ENCODE results near the gene ZFYVE21. TPM values are rescaled to one million over a fixed set of nuclear protein-coding genes. Genes with fewer than 3 reads are reported as not detected.
A peak's percentile ranks its signal among the peaks of the same experiment; 100 is the strongest.

The ZFYVE21 gene
- total RNA-seq, 4 donors from 2014 or later = 128 to 268 (median 205) TPM

DNA sequence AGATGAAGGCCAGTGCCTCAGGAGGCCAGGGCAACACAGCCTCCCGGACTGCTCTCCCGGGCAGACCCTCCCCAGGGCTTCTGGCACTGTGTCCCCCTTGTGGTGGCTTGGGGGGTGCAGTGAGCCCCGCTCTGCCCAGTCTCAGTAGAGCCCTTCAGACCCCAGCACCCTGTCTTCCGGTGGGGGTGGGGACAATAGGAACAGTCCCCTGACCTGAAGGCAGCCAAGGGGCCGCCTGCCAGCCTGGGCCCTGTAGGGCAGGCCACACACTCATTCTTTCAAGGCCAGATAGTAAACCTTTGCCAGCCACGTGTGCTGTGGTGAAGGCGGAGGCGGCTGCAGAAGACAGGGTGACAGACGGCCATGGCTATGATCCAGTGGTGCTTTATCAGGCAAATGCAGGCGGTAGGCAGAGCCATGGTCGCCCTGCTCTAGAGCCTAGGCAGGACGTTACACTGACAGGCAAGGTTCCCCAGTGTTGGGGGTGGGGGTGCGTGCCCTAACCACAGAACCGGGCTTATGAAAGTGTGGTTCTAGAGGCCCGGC, 15.0 kb downstream of the ZFYVE21 start:
- Histone ChIP-seq H3K27me3 (no peaks in the 10 kb centered on the region), H3K4me3 (no peak overlapping the region), H3K9me3 (no peaks in the 10 kb centered on the region), H3K27ac (peak overlapping the region in 3 of 4 donors; percentile 4 to 68 (median 42)), H3K36me3 (peaks cover 0 to 97% of the 10 kb centered on the region in 2 donors), H3K4me1 (peaks cover 3 to 100% (median 17%) of the 10 kb centered on the region in 3 donors)
- ATAC-seq = peak; percentile 68
- TF ChIP-seq POLR2A (IDR thresholded peaks at IDR 0.05) = no peak
- TF ChIP-seq, protein P1, sequence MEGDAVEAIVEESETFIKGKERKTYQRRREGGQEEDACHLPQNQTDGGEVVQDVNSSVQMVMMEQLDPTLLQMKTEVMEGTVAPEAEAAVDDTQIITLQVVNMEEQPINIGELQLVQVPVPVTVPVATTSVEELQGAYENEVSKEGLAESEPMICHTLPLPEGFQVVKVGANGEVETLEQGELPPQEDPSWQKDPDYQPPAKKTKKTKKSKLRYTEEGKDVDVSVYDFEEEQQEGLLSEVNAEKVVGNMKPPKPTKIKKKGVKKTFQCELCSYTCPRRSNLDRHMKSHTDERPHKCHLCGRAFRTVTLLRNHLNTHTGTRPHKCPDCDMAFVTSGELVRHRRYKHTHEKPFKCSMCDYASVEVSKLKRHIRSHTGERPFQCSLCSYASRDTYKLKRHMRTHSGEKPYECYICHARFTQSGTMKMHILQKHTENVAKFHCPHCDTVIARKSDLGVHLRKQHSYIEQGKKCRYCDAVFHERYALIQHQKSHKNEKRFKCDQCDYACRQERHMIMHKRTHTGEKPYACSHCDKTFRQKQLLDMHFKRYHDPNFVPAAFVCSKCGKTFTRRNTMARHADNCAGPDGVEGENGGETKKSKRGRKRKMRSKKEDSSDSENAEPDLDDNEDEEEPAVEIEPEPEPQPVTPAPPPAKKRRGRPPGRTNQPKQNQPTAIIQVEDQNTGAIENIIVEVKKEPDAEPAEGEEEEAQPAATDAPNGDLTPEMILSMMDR (IDR thresholded peaks at IDR 0.05) = peak in 1 of 4 experiments; percentile 14
- peak; percentile 79 for TF ChIP-seq POLR2AphosphoS5 (IDR thresholded peaks at IDR 0.05)
- TF ChIP-seq EP300 (IDR thresholded peaks at IDR 0.05) = no peak
- WGBS, 2 donors (ENCODE audit: low coverage in 1 of 2) = 38 to 75% methylated on average over 2 to 4 of the region's 15 CpGs

DNA sequence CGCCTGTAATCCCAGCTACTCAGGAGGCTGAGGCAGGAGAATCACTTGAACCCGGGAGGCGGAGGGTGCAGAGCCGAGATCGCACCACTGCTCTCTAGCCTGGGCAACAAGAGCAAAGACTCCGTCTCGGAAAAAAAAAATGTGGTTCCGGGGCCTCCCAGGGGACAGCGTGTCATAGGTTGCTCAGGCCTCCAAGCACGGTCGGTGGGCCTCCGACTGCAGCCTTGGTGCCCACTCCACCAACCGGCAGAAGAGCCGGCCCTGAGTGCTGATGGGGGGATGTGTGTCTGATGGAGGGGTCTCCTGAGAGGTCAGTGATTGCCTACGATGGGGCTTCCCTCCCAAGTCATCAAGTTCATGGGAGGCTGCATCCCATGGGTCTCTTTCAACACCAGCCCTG, 15.9 kb downstream of the ZFYVE21 start:
- Histone ChIP-seq H3K9me3 (no peaks in the 10 kb centered on the region), H3K27me3 (no peaks in the 10 kb centered on the region), H3K4me1 (peaks cover 8 to 100% (median 20%) of the 10 kb centered on the region in 3 donors), H3K36me3 (peaks cover 0 to 88% of the 10 kb centered on the region in 2 donors), H3K27ac (peak overlapping the region in 1 of 4 donors; percentile 68), H3K4me3 (no peak overlapping the region)
- WGBS, 2 donors (ENCODE audit: low coverage in 1 of 2) = 87% methylated on average over 4 of the region's 15 CpGs; no CpG with 5 or more reads in 1 of the 2 donors
- ATAC-seq = no peak
- TF ChIP-seq POLR2A (IDR thresholded peaks at IDR 0.05) (no peak), EP300 (IDR thresholded peaks at IDR 0.05) (no peak), POLR2AphosphoS5 (IDR thresholded peaks at IDR 0.05) (no peak)
- TF ChIP-seq, protein P1 (IDR thresholded peaks at IDR 0.05) = no peak

DNA sequence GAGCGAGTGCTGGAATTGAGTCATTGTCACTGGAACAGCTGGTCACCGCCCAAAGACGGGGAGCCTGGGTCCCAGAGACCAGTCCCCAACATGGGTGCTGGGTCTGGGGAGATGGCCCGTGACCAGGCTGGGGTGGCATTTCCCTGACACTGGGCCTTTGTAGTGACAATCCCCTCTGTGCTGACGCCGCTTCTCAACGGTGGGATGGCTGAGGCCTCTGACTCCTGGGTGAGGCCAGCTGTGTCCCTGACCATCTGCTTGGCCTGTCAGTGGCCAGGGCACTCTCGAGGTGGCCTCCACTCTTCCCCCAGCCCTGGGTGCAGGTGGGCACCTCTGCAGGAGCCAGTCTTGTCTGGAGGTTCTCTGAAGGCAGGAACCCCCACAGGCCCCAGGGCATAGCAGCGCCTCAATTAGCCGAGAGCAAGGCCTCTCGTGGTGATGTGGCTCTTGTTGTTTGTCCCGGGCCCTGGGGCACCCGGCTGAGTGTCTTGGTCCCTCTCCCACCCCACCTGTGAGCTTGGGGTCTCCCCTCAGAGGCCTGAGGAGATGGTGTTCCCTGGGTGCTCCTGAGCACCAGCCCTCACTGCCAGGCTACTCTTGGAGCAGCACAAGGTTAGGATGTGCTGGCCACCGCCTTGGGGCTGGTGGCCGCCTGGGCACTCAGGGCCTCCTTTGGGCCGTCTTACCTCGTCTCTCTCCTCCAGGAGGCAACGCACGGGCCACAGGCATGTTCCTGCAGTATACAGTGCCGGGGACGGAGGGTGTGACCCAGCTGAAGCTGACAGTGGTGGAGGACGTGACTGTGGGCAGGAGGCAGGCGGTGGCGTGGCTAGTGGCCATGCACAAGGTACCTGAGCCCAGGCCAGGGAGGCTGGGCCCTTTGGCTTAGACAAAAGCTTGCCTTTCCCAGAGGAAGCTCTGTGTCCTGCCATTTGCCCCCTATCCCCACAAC, 16.6 kb downstream of the ZFYVE21 start:
- Histone ChIP-seq H3K27ac (peak overlapping the region in 3 of 4 donors; percentile 8 to 93 (median 9)), H3K4me3 (no peak overlapping the region), H3K36me3 (peaks cover 0 to 82% of the 10 kb centered on the region in 2 donors), H3K27me3 (no peaks in the 10 kb centered on the region), H3K4me1 (peaks cover 8 to 100% (median 24%) of the 10 kb centered on the region in 3 donors), H3K9me3 (no peaks in the 10 kb centered on the region)
- ATAC-seq = no peak
- WGBS, 2 donors (ENCODE audit: low coverage in 1 of 2) = no CpG with 5 or more reads among the region's 24 CpGs
- TF ChIP-seq EP300 (IDR thresholded peaks at IDR 0.05) = no peak
- TF ChIP-seq, protein P1 (IDR thresholded peaks at IDR 0.05) = no peak

DNA sequence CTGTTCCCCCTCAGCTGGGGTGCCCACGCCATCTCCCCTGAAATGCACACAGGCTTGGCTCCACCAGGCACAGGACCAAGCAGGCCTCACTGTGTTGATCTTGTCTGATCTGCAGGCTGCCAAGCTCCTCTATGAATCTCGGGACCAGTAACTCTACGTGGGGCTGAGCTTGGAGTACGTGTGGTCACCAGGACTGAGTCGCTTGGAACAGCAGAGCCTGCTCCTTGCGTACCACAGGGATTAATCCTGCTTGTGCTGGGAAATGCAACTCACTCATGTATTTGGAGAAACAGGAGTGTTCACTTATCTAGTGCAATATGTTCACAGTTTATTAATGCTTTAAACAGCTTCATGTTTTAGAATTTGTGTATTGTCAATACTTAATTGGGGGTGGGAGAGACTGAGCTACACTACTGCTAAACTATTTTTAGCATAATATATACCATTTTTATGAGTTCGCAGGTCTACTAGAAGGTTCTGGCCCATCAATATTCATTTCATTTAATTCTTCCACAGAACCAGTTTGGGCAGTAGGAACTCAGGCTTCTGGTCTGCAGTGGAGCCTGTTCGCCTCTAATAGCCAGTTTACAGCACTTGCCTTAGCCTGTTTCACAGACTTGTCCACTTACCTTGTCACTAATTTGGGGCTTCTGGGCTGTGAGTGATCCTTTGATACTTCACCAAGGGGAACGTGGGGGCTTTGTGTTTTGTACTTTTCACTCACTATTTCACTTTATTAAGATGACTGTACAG, 17.4 kb downstream of the ZFYVE21 start:
- peaks cover 8 to 100% (median 28%) of the 10 kb centered on the region in 3 donors for H3K4me1 ChIP-seq
- WGBS, 2 donors (ENCODE audit: low coverage in 1 of 2) = 82 to 86% methylated on average over 1 to 3 of the region's 9 CpGs
- peaks cover 0 to 74% of the 10 kb centered on the region in 2 donors for H3K36me3 ChIP-seq
- no peaks in the 10 kb centered on the region for H3K9me3 ChIP-seq
- H3K4me3 ChIP-seq = no peak overlapping the region
- ATAC-seq = no peak
- H3K27me3 ChIP-seq = no peaks in the 10 kb centered on the region
- TF ChIP-seq POLR2A (IDR thresholded peaks at IDR 0.05) = no peak
- TF ChIP-seq POLR2AphosphoS5 (IDR thresholded peaks at IDR 0.05) = peak; percentile 89
- peak overlapping the region in 3 of 4 donors; percentile 8 to 93 (median 20) for H3K27ac ChIP-seq

DNA sequence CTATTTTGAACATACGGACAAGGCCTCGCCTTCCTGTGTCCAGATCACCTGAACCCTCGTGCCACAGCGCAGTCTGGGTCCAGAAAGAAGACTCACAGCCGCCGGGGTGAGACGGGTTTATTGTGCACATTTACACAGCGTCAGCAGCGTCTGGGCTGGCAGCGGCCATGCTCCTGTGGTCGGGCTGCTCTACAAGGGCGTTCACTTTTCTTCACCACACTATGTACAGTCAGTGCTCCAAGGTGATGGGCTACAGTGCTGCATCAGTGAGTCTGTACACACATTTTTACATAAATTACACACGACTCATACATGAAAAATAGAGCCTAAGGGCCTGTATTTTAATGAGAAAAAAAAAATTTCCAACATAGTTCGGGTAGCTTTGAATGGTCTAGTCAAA, 18.0 kb downstream of the ZFYVE21 start:
- no peak for ATAC-seq
- no peaks in the 10 kb centered on the region for H3K27me3 ChIP-seq
- peaks cover 8 to 100% (median 28%) of the 10 kb centered on the region in 3 donors for H3K4me1 ChIP-seq
- H3K4me3 ChIP-seq = no peak overlapping the region
- TF ChIP-seq, protein P1 (IDR thresholded peaks at IDR 0.05) = no peak
- TF ChIP-seq POLR2A (IDR thresholded peaks at IDR 0.05) (no peak), POLR2AphosphoS5 (IDR thresholded peaks at IDR 0.05) (no peak), EP300 (IDR thresholded peaks at IDR 0.05) (no peak)
- peaks cover 0 to 74% of the 10 kb centered on the region in 2 donors for H3K36me3 ChIP-seq
- H3K27ac ChIP-seq = peak overlapping the region in 2 of 4 donors; percentile 91 to 93
- 77 to 85% methylated on average over 14 of the region's 14 CpGs for WGBS, 2 donors (ENCODE audit: low coverage in 1 of 2)
- no peaks in the 10 kb centered on the region for H3K9me3 ChIP-seq

Data from gastroesophageal sphincter (tissue), 4 donors.